GM19099 (cell line): ENCODE measurements around the gene ATXN7L1.

Experiments
- POLR2A ChIP-seq: IDR thresholded peaks from 3 replicates; pipeline ENCODE4 v1.6.1; 2011; ENCODE audit warnings: low read depth; ENCODE audit not compliant: insufficient read length; ENCODE audit errors: extremely low read depth

ATXN7L1 gene

DNA sequence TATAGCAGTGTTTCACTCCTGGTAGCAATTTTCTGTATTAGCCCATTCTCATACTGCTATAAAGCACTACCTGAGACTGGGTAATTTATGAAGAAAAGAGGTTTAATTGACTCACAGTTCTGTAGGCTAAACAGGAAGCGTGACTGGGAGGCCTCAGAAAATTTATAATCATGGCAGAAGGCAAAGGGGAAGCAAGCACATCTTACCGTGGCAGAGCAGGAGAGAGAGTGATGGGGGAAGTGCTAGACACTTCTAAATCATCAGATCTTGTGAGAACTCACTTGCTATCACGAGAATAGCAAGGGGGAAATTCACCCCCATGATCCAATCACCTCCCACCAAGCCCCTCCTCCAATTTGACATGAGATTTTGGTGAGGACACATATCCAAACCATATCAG, 163.5 kb downstream of the ATXN7L1 start:
- TF ChIP-seq POLR2A: no peak

DNA sequence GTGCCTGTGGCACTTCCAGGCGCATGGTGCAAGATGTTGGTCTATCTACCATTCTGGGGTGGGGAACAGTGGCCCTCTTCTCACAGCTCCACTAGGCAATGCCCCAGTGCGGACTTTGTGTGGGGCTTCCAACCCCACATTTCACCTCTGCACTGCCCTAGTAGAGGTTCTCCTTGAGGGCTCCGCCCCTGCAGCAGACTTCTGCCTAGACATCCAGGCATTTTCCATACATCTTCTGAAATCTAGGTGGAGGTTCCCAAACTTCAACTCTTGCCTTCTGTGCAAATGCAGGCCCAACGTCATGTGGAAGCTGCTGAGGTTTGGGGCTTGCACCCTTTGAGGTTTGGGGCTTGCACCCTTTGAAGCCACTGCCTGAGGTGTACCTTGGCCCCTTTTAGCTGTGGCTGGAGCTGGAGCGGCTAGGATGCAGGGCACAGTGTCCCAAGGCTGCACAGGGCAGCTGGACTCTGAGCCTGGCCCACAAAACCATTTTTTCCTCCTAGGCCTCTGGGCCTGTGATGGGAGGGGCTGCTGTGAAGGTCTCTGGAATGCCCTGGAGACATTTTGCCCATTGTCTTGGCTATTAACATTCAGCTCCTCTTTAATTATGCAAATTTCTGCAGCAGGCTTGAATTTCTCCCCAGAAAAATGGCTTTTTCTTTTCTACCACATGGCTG, 164.5 kb downstream of the ATXN7L1 start:
- no peak for TF ChIP-seq POLR2A

DNA sequence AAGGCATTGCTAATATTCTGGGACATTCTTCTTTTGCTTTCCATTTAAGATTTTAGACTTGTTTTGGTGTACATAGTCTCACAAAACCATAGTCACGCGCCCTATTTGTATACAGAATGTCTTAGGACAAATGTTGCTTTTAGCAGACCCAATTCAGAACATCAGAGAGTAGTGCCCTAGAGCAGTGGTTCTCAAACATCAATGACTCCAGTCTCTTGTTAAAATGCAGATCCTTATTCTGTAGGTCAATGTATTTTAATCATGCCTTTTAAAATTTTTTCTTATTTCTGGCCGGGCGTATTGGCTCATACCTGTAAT, 167.7 kb downstream of the ATXN7L1 start:
- no peak for TF ChIP-seq POLR2A

DNA sequence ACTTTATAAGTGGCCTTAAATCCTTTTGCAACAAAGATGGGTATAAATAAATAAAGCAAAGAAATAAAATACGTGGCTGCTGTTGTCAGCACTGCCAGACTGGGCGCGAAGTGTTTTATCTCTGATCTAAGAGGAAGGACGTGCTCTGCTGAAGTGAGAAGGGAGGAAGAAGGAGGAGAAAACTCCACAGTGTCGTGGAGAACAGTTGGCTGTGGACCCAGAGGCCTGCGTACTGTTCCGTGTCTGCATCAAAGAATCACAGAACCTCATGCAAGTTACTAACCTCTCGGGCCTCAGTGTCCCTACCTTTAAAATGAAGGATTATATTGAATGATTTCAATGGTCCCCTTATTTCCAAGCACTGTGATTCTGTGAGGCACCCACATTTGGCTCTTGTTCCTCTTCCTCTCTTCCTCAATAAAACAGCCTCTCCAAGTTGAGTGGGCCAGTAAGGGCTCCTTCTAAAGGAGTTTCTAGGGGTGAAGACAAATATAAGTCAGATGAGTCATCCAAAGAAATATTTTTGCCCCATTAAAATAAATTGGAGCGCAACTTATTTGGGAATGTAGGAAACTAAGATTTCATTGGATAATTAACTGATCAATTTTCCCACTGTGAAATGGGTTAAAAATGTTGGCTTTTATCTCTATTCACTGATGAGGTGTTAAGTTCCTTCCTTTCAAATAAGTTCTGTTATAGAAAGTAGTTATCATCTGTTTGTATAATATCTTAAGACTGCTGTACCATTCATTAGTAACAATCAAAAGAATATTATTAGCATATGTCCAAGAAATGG, 168.2 kb downstream of the ATXN7L1 start:
- no peak for TF ChIP-seq POLR2A

DNA sequence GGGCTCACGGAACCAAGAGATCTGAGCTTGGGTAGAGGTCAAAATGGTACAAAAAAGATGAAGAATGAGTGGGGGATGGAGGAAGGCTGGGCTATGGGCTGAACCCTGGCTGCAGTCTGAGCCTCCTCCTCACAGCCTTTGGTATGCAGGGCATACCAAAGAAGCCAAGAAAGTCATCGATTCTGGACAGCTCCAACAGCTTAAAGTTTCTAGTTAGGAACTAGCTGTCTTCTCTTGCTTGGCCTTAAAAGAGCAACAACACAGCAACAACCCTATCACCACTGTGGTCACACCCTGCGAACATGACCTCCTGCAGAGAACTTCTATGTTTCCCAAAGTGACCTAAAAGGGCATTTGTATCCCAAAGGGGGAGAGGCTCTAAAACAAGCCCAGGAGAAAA, 169.0 kb downstream of the ATXN7L1 start:
- no peak for TF ChIP-seq POLR2A

DNA sequence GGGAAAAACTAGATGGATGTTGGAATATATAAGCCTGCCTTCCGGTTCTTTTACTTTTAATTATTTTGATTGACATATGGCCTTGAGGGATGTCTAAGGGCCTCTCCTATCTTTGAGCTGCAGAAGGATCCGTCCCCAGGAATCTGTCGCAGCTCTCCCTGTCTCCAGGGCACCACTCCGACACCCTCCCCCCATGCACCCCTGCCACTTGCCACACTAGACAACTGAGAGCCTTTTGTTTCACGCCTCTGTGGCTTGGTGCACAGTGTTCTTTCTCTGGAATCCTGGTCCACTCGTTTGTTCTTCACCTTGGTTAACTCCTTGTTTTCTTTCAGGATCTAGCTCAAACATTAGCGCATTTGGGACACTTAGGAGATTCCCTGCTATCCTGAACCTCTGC, 171.0 kb downstream of the ATXN7L1 start:
- no peak for TF ChIP-seq POLR2A

DNA sequence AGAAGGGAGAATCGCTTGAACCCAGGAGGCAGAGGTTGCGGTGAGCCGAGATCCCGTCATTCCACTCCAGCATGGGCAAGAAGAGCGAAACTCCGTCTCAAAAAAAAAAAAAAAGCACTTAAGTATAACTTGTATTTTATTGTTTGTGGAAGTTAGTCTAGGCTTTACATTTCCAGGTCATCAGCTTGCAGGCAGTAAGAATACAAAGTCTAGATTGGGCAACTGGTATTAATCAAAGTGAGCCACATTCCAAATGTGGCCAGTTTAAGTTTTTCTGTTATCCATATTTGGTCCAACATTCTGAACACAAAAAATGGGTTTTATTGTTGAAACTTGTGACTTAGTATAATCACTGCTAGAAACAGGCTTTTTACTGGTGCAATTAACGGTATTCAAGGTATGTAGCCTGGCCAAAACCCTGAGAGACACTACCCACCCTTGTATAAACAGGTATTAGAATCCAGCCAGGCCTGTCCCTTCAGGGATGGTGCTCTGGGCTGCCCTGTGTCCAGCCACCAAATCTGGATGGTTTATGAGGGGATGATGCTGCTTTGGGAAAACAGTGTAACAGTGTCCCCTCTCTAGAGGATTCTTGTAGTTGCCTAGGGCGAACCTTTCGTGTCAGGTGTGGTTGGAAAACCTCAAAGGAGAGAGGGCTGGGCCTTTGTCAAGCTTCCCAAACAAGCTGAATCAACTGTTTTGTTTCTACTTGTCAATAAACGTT, 173.0 kb downstream of the ATXN7L1 start:
- no peak for TF ChIP-seq POLR2A

DNA sequence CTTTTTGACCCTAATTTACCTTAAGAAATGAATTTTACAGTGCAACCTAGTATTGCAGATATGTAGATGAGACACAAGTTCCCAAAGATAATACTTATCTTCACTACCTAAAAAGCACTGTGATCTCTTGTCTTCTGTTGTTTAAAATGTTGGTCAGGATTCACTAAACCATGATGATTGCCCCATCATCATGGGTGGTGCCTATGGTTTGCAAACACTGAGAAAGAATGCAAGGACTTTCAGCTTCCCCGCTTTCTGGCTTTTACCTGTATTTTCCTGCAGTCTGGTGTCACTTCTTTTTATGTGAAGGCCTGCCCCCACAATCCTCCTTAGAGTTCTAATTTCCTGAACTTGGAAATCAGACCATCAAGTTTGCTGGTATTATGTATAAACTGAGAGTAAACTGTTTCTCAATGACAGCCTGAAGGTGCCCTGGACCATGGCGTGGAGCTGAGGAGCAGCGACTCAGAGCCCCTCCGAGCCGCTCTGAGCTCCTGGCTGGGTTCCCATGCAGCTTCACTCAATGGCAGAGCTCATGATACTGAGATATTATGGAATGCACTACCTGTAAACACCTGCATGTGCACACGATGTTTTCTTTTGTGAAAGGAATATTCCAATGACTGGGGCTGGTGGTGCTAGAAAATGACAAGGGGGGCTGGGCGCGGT, 176.7 kb downstream of the ATXN7L1 start:
- no peak for TF ChIP-seq POLR2A

DNA sequence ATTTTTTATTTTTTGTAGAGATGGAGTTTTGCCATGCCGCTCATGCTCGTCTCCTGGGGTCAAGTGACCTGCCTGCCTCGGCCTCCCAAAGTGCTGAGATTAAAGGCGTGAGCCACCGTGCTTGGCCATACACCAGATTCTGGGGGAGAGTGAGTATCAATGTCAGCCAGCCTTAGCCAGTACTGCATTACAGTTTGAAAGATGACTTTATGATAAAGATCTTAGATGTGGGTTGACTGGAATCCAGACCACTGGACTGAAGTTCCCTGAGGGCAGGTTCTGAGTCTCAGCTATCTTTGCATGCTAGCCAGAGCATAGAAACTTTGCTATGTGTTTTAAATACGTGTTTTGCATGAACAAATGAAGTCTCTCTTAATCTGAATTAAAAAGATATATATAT, 177.9 kb downstream of the ATXN7L1 start:
- no peak for TF ChIP-seq POLR2A

DNA sequence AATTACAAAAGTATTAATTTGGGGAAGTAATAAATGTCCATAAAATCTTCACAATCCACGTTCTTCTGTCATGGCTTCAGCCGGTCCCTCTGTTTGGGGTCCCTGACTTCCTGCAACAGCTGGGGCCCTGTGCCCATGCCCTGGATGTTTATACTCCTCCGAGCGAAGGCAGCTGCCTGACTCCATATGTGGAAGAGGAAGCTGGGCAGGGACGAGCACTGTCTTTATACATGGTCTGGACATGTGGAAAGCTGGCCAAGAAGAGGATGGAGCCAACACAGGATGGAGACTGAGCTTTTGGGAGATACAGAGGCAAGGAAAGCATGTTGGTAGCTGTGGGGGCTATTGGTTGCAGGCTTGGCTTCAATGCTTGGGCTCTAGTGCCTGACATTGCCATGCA, 178.6 kb downstream of the ATXN7L1 start:
- no peak for TF ChIP-seq POLR2A

DNA sequence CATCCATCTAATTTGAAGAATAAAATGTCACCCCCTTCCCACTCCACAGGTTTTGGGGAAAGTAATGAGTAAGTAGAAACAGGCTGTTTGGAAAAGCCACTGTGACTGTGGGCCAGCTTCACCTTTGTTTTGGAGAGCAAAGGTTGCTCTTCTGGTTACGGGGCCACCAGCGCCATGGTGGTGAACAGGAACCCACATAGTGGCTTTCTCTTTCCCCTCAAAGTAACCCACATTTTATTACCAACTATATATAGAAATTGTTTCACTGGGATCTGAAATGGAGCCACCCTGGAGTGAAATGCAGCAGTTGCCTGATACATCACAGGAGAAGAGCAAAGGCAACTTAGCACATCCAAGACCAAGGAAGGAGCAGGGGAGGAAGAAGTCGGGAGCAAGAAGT, 182.8 kb downstream of the ATXN7L1 start:
- no peak for TF ChIP-seq POLR2A

DNA sequence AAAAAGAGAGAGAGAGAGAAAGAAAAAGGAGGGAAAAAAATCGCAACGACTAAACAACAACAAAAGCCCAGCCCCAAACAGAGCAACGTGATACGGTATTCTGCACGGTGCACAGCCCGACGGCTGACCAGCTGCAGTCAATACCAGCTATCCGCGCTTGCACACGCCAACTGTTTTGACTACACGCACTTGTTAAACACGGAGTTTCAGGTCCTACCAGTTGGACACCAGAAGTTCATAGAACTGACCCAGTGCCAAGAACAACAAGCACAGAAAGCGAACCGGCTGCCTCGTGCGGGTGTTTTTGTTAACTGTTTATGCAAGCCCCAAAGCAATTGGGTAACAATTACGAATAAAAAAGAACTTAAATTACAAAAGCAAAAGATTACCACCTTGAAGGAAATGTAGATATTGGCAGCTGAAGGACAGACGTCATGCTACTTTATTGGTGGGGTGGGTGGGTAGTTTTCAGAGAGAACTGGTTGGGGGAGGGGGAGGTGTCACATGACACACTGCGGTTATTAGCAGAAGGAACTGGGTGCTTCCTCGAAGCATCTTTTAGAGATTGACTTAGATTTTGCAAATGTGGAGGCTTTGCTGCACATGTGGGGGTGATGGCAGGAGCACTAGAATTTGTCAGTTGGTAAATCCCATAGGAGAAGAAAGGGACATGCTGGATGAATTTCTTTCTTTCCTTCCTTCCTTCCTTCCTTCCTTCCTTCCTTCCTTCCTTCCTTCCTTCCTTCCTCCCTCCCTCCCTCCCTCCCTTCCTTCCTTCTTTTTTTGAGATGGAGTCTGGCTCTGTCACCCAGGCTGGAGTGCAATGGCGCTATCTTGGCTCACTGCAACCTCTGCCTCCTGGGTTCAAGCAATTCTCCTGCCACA, 184.5 kb downstream of the ATXN7L1 start:
- TF ChIP-seq POLR2A: no peak

DNA sequence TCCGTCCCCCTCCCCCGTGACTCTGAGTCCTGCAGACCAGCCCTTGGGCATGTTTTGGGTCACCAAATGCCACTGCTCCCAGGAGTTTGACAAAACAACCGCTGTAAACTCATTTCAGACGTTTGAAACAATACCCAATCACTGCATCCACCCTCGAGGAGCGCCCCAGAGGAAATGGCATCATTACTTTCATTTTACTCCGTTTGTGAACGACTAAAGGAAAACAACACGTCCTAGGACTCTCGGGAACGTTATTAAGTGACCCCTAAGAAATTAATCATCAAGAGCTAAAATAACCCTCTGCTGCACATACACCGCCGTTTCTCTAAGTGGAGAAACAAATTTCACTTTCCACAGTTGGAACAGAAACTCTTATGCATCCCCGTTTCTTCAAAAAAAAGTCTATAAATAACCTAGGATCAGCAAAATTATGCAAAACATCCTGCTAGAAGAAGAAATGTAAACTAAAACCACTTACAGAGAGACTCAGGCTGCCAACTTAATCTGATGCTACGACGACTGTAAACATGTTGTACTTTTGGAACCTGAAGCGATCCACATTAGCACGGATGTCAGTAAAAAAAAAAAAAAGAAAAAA, 185.2 kb downstream of the ATXN7L1 start:
- TF ChIP-seq POLR2A: no peak

DNA sequence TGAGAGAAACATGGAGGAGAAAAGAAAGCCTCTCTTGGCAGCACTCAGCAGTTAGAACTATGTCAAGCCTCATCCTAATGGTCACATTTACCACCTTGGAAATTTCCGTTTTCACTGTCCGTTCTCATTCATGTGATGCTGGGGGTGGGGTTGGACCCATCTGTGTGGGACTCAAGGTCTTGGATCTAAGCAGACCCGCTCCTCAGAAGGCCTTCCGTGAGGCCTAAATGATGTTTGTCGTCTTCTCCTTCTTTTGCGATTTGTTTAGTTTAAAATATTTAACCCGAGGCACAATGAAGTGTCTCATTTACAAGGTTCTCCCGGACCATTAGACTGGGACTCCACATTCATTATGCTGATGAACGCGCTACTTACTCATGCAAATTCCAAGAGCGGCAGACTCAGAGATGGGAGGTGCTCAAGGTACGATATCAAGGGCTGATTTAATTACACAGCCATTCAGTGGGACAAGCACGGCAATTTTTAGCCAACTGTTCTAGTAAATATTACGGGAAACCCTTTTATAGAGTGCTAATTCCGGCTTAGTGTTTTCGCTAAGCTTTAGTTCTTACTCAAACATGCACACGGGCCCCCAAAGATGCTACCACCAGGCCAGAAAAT, 186.0 kb downstream of the ATXN7L1 start:
- no peak for TF ChIP-seq POLR2A
